Right lobe of liver (tissue), 4 donors: ENCODE data around the gene FXYD7.
"Not testable (repeated sequence)": the region's sequence is repeated elsewhere in the genome, so short reads cannot be mapped to it uniquely, and the experiment has no call there.

Experiments
- CTCF ChIP-seq, 4 donors: fragments of 200-600 bp in 3 of 4; fragments of 450-650 bp in 1 of 4; IDR thresholded peaks; one replicate each; pipeline versions ENCODE4 v1.5.1 to v1.8.0; 2016 to 2022; ENCODE audit warnings: antibody characterized with exemption in 4 of 4, mild to moderate bottlenecking in 2 of 4
- POLR2A ChIP-seq: fragments of 450-650 bp; IDR thresholded peaks from one replicate; pipeline ENCODE4 v1.6.1; 2017; ENCODE audit warnings: antibody characterized with exemption, mild to moderate bottlenecking
- donor health status: DM: no; HTN: no; CAD: no.
- donor health status: DM: no; HTN: no; CAD: no.
- donor health status: DM: no; HTN: yes; CAD: no.

DNA sequence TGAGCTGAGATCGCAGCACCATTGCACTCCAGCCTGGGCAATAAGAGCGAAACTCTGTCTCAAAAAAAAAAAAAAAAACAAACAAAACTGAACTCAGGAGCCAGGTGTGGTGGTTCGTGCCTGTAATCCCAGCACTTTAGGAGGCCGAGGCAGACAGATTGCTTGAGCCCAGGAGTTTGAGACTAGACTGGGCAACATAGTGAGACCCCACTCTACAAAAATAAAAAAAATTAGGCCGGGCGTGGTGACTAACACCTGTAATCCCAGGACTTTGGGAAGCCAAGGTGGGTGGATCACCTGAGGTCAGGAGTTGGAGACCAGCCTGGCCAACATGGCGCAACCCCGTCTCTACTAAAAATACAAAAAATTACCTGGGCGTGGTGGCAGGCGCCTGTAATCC, 41.1 kb upstream of the FXYD7 start:
- not testable (repeated sequence) for TF ChIP-seq CTCF (IDR thresholded peaks at IDR 0.05); POLR2A
